HFF-Myc (cell line): ENCODE measurements around the gene WWOX.

Experiments
- DNase-seq: peaks from one replicate; pipeline ENCODE4 v3.0.0-alpha.2; 2011; ENCODE audit warnings: low read depth; ENCODE audit errors: extremely low read depth
- H3K4me3 ChIP-seq: replicated peaks from 2 replicates; pipeline ENCODE4 v1.5.1; 2011; ENCODE audit warnings: low read depth, mild to moderate bottlenecking, control low read depth, low read length
- TF ChIP-seq, protein P1 (sequence below): IDR thresholded peaks from 2 replicates; pipeline ENCODE4 v1.5.1; 2012; ENCODE audit warnings: mild to moderate bottlenecking, low read depth, low read length, control low read depth; ENCODE audit errors: missing control alignments

WWOX gene

DNA sequence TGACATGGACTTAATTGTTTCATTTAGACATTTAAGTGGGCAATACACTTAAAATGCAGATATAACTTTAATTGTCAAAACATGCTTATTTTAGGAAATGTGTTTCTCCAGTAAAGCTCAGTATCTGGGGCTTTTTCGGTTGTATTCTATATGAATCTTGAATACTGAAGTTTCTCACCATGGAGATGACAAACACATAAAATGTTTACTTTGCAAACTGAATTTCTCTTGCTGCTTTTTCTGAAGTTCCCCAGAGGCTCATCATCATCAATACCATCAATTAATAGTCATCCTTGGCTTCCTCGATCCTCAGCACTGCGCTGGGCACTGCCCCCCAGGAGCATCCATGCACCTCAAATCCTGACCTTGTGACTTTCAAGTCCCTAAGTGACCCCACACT, 227.3 kb downstream of the WWOX start:
- no peak for DNase-seq
- H3K4me3 ChIP-seq, result no peak overlapping the region
- TF ChIP-seq, protein P1, sequence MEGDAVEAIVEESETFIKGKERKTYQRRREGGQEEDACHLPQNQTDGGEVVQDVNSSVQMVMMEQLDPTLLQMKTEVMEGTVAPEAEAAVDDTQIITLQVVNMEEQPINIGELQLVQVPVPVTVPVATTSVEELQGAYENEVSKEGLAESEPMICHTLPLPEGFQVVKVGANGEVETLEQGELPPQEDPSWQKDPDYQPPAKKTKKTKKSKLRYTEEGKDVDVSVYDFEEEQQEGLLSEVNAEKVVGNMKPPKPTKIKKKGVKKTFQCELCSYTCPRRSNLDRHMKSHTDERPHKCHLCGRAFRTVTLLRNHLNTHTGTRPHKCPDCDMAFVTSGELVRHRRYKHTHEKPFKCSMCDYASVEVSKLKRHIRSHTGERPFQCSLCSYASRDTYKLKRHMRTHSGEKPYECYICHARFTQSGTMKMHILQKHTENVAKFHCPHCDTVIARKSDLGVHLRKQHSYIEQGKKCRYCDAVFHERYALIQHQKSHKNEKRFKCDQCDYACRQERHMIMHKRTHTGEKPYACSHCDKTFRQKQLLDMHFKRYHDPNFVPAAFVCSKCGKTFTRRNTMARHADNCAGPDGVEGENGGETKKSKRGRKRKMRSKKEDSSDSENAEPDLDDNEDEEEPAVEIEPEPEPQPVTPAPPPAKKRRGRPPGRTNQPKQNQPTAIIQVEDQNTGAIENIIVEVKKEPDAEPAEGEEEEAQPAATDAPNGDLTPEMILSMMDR, result no peak

- DNase-seq, result no peak
- H3K4me3 ChIP-seq, result no peak overlapping the region
- TF ChIP-seq, protein P1, result no peak
These were observed 232.3 kb downstream of the WWOX start for GRCh38 chr16:78331731-78332130.

DNA sequence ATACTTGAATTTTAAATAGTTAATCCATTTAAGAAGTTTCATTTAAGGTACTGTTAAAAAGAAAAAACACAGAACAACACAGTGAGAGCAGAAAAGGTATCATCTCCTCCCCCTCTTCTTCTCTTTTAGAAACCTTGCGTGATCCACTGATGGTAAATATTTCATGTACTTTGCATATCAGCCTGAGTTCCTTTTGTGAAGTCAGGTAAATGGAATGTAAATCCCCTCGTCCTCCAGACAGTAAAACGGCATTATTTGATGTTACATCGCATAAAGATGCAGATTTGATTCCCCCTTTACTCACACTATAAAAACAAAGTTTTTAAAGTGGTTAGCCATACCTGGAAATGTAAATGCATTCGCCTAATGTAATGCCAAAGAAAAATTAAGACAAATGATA, 234.4 kb downstream of the WWOX start:
- TF ChIP-seq, protein P1, result no peak
- DNase-seq, result no peak
- H3K4me3 ChIP-seq, result no peak overlapping the region

DNA sequence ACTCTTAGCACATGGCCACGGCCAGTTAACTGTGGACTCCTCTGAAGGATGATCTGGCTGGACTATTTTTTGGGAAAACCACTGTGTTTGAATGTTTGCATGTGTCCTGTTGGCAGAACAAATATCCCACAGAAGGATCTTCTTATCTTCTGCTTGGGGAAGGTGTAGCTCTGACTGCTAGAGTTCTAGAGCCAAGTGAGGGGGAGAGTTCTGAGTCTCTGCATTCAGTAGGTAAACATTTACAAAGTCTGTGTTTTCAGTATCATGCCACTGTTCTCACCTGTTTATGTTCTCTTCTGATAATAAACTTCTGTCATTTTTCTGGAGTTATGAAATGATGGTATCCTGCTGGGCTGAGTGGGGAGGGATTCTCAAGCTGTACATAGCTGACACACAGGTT, 241.1 kb downstream of the WWOX start:
- no peak for DNase-seq
- TF ChIP-seq, protein P1, result no peak
- H3K4me3 ChIP-seq, result no peak overlapping the region

GRCh38 chr16:78348068-78348467, 248.6 kb downstream of the WWOX start:
- DNase-seq, result no peak
- TF ChIP-seq, protein P1, result no peak
- H3K4me3 ChIP-seq, result no peak overlapping the region

DNA sequence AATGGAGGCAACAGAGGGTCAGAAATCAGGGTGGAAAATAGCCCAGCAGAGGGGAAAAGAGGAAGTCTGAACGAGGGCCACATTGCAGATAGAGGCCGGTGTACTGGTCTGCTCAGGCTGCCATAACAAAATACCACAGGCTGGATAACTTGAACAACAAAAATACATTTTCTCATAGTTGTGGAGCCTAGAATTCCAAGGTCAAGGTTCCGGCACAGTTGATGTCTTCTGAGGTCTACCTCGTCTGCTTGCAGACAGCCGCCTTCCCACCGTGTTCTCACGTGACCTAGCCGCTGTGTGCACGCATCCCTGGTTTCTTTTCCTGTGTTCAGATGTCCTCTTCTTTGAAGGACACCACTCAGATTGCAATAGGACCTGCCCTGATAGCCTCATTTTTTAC, 249.4 kb downstream of the WWOX start:
- no peak overlapping the region for H3K4me3 ChIP-seq
- TF ChIP-seq, protein P1, result no peak
- DNase-seq, result no peak

DNA sequence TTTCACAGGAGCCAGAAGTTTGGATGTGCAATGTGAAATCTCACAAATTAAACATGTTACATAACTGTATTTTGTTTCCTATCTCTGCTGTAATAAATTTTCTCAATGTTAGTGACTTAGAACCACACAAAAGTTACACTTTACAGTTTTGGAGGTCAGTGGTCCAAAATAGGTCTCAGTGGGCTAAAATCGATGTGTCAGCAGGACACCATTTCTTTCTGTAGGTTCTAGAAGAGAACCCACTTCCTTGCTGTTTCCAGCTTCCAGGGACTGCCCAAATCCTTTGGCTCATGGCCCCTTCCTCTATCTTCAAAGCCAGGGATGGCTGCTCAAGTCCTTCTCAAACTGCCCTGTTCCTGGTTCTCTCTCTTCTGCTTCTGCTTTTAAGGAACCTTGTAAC, 252.7 kb downstream of the WWOX start:
- no peak overlapping the region for H3K4me3 ChIP-seq
- TF ChIP-seq, protein P1, result no peak
- DNase-seq, result no peak
